GM12891 (cell line): Measurements from ENCODE around the gene HP1BP3.

Experiments
- DNase-seq: peaks from one replicate; pipeline ENCODE4 v3.0.0; 2011; ENCODE audit warnings: low spot score; ENCODE audit not compliant: insufficient read length
- FAIRE-seq: peaks from 2 replicates; lab custom pipeline; 2011; peaks lifted over from hg19 to GRCh38; lab: Jason Lieb, UNC
- PAX5 ChIP-seq: IDR thresholded peaks from 2 replicates; pipeline ENCODE4 v1.6.1; 2011; ENCODE audit warnings: low read length, moderate library complexity, mild to moderate bottlenecking; ENCODE audit not compliant: insufficient read depth, severe bottlenecking
- POLR2A ChIP-seq: IDR thresholded peaks from 2 replicates; pipeline ENCODE4 v1.6.1; 2011; ENCODE audit warnings: low read depth, low read length, control low read depth
- POLR2AphosphoS5 ChIP-seq: IDR thresholded peaks from 2 replicates; pipeline ENCODE4 v1.6.1; 2011; ENCODE audit warnings: low read depth, low read length, control low read depth
- POU2F2 ChIP-seq: IDR thresholded peaks from 2 replicates; pipeline ENCODE4 v1.6.1; 2011; ENCODE audit warnings: low read depth, mild to moderate bottlenecking, control low read depth, low read length, moderate library complexity
- SPI1 ChIP-seq: IDR thresholded peaks from 2 replicates; pipeline ENCODE4 v1.6.1; 2011; ENCODE audit warnings: low read depth, low read length, control low read depth
- TAF1 ChIP-seq: IDR thresholded peaks from 2 replicates; pipeline ENCODE4 v1.6.1; 2011; ENCODE audit warnings: low read depth, low read length, control low read depth

HP1BP3 gene

GRCh38 chr1:20770314-20771087 is 16.6 kb downstream of the HP1BP3 start:
- no peak for TF ChIP-seq POU2F2
- TF ChIP-seq PAX5 = no peak
- FAIRE-seq = no peak
- no peak for DNase-seq

DNA sequence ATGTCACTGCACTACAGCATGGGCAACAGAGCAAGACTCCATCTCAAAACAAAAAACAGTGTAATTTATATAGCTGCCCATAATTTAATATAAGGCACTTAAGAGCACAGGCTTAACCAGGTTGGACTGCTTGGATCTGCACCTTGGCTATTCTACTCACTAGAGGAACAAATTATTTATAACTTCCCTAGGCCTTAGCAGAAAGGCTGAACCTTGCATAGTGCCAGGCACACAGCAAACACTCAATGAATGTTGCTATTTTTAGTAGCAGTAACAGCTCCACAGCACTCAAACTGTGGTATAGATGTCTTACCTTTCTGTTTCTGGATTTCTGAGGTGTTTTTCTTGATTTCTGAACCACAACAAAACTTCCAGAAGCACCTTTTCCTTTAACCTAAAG is 19.8 kb downstream of the HP1BP3 start:
- FAIRE-seq (no peak), DNase-seq (no peak)
- TF ChIP-seq PAX5 (no peak), POLR2A (no peak), TAF1 (no peak), SPI1 (no peak), POU2F2 (no peak), POLR2AphosphoS5 (no peak)

DNA sequence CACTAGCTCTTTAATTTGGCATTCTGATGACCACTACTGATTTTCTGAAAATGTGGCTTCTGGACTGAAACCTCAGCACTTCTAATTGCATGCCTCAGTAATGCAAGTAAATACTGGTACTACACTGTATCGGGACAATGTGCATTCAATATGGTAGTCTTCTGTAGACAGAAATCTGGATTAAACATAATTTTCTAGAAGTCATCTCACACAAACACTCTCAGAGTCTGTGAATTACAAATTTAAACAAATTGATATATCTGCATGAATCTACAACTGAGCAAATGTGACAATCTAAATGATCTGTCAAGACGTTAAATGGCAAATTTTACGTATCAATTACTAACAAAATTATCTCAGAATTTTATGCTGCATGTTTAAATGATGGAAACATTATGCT is 23.7 kb downstream of the HP1BP3 start:
- FAIRE-seq = no peak
- DNase-seq = no peak
- TF ChIP-seq TAF1 (no peak), POLR2AphosphoS5 (no peak)

GRCh38 chr1:20760322-20760721 is 26.8 kb downstream of the HP1BP3 start:
- no peak for TF ChIP-seq SPI1
- TF ChIP-seq POLR2AphosphoS5 = no peak
- TF ChIP-seq PAX5 = no peak
- no peak for TF ChIP-seq POU2F2
- no peak for TF ChIP-seq POLR2A
- no peak for TF ChIP-seq TAF1
- DNase-seq = no peak
- no peak for FAIRE-seq

GRCh38 chr1:20753589-20753988 is 33.5 kb downstream of the HP1BP3 start:
- DNase-seq (no peak), FAIRE-seq (no peak)
- TF ChIP-seq TAF1 = no peak
- TF ChIP-seq SPI1 = no peak
- no peak for TF ChIP-seq POLR2AphosphoS5
- no peak for TF ChIP-seq POLR2A
- TF ChIP-seq POU2F2 = no peak
- no peak for TF ChIP-seq PAX5

GRCh38 chr1:20751462-20751990 is 35.6 kb downstream of the HP1BP3 start:
- DNase-seq (no peak), FAIRE-seq (no peak)
- TF ChIP-seq POLR2A = no peak
- TF ChIP-seq POLR2AphosphoS5 = no peak
- no peak for TF ChIP-seq PAX5
- TF ChIP-seq TAF1 = no peak
- no peak for TF ChIP-seq SPI1
- no peak for TF ChIP-seq POU2F2

- no peak for FAIRE-seq
- no peak for TF ChIP-seq POLR2AphosphoS5
- no peak for TF ChIP-seq POU2F2
- TF ChIP-seq POLR2A = no peak
- TF ChIP-seq TAF1 = no peak
- no peak for TF ChIP-seq PAX5
- no peak for TF ChIP-seq SPI1
- DNase-seq = no peak
Measured at GRCh38 chr1:20742671-20743070, 44.4 kb downstream of the HP1BP3 start.

DNA sequence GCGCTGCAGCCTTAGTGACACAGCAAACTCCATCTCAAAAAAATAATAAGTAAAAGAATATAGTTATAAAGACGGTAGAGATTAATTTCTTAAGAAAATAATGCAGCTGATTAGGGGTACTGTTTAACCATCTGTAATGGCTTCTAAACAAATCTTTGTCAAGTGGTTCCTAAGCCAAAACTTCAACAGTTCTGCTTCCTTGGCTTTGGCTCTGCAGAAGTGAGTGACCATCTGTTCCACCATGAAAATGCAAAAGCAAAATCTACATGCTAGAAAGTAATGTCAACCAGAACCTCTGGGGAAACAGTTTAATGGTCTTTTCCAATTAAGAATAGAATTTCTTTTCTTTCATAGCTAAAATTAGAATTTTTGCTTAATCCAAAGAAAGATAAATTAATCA is 46.3 kb downstream of the HP1BP3 start:
- DNase-seq (no peak), FAIRE-seq (no peak)
- no peak for TF ChIP-seq POLR2AphosphoS5
- TF ChIP-seq POLR2A = no peak
- no peak for TF ChIP-seq TAF1
- no peak for TF ChIP-seq SPI1
- TF ChIP-seq PAX5 = no peak
- no peak for TF ChIP-seq POU2F2

DNA sequence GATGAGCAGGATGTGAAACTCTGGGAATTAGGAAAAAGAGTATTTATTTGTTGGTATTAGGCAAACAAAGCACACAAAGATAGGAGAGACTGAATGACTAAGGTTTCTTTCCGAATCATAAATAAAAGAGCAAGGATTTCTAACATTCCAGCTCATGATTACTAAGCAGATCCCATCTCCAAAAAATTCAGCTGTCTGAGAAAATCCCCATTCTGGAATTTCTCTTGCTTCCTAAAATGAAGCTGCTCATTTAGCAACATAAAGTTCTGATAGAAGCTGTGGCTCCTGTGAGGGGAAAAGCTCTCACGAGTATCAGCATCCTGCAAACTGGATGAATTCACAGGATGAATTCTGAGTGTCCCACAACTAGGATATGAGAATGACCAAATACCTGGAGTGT is 47.9 kb downstream of the HP1BP3 start:
- TF ChIP-seq TAF1 (no peak), POLR2AphosphoS5 (no peak), PAX5 (no peak), POU2F2 (no peak), POLR2A (no peak), SPI1 (no peak)
- DNase-seq = no peak
- FAIRE-seq = no peak

DNA sequence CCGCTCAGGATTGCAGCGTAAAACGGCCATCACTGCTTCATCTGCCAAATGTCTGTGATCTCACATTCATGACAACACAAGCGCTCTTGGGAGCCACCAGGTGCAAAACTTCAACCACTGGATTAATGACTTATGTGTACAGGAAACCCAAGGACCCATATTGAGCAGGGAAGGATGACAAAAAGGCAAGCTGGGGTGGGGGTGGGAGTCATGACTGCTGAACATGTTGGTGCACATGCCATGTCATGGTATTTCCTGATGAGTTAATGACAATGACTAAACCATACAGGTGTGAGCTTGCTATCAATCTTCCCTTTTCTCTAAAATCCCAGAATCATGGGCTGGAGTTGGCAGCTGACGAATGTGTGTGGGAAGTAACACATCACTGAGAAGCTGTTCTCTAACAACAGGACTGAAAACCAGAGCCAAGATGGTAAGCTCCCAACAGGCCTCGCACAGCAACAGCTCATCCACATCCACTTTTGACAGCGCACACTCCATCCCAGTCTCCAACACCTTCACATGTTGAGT is 51.5 kb downstream of the HP1BP3 start:
- no peak for TF ChIP-seq POLR2AphosphoS5
- no peak for TF ChIP-seq POU2F2
- TF ChIP-seq SPI1 = no peak
- no peak for TF ChIP-seq POLR2A
- TF ChIP-seq PAX5 = no peak
- no peak for FAIRE-seq
- DNase-seq = no peak
